CD4-positive, alpha-beta T cell treated with Interleukin-6 at 100 ng/mL for 8 hours (primary cell): ENCODE results near the gene CHCT1.
"Not testable (repeated sequence)": the region's sequence is repeated elsewhere in the genome, so short reads cannot be mapped to it uniquely, and the experiment has no call there.

Experiments
- DNase-seq: peaks from one replicate; pipeline ENCODE4 v3.0.0-alpha.2; 2020; ENCODE audit warnings: mixed read lengths, low spot score

CHCT1 gene

DNA sequence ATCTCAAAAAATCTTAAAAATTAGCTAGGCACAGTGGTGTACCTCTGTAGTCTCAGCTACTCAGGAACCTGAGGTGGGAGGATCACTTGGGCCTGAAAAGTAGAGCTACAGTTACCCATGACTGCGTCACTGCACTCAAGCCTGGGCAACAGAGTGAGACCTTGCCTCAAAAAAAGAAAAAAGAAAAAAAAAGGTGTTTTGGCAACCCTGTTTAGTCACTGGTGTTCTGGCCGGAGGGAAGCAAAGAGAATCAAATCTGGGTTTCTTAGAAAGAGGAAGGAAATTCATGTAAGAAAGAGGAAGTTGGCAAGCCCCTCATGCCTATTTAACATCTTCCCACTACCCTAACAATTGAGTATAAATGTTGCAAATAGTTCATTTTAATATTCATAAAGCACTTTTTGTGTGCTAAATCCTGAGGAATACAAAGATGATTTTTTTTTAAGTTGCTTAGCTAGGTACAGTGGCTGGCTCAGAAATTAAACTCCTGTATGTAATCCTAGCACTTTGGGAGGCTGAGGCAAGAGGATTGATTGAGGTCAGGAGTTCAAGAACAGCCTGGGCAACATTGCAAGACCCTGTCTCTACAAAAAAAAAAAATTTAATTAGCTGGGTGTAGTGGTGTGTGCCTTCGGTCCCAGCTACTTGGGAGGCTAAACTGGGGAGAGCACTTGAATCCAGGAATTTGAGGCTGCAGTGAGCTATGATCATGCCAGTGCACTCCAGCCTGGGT is 23.9 kb upstream of the CHCT1 start:
- DNase-seq: no peak

DNA sequence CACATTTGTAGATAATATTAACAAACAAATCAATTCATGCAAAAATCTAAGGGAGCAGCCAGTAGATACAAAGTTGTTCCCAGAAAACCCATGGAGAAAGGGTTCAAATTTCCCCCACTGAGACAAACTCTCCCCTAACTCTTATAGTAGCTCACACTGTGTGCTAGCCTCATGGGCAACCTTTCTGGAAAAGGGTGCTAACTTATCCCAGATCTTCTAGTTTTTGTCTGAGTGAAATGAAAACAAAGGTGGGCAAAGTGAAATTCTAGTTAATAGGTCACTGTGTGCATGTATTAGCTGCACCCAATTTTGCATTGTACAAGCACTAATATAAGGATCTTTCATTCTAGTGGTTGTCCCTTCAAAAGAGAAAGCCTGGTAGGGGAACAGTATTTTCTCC is 20.5 kb upstream of the CHCT1 start:
- no peak for DNase-seq

DNA sequence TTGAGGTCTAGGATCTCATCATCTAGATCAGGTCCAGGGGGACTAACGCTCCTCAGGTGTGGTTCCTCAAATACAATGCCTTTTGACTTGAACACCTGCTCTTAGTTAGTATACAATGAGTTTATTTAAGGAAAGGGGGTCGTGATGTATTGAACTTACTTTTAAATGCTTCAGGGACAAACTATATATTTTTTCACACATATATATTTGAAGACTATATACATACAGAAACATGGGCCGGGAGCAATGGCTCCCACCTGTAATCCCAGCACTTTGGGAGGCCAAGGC is 18.8 kb upstream of the CHCT1 start:
- DNase-seq: no peak

DNA sequence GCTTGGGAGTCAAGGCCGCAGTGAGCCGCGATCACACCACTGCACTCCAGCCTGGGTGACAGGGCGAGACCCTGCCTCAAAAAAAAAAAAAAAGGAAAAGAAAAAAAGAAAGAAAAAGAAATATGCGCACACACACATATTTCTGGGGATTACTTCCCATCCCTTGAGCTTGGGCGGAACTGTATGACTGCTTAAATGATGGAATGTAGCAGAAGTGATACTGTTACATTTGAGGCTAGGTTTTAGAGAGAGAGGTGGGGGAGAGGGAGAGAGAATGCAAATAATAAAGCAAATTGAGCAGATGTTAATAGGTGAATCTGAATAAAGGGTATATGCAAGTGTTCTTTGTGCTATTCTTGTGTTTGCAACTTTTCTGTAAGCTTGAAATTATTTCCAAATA is 18.3 kb upstream of the CHCT1 start:
- no peak for DNase-seq

DNA sequence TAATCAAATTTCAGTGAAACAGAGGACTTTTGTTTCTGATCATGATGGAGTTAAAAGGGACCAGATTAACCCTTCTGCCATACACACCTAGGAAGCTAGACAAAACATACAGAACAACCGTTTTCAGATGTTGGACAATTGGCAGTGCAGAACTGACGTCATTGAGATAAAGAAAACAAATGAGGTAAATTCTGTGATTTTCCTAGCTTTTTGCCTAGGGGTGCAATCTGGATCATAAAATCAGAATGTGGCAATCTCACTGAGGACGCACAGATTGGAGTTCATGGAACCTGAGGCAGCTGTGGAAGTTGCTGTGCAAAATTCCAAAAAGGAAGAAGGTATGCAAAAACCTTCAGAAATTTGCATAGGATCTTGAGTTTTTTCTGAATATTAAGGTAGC is 15.4 kb upstream of the CHCT1 start:
- no peak for DNase-seq

DNA sequence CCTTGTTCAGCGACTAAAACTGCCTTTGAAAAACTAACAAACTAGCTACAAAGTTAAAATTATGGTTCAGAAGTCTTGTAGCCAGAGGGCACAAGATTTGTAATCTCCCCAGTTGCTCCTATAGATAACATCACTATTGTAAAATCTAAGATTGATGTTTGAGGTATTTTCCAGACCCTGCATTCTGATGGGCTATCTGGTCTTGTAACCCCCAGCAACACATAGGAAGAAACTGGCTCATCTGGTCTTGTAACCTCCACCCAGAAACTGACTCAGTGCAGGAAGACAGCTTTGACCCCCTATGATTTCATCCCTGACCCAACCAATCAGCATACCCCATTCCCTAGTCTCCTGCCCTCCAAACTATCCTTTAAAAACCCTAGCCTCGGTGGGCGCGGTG is 12.3 kb upstream of the CHCT1 start:
- DNase-seq: no peak

DNA sequence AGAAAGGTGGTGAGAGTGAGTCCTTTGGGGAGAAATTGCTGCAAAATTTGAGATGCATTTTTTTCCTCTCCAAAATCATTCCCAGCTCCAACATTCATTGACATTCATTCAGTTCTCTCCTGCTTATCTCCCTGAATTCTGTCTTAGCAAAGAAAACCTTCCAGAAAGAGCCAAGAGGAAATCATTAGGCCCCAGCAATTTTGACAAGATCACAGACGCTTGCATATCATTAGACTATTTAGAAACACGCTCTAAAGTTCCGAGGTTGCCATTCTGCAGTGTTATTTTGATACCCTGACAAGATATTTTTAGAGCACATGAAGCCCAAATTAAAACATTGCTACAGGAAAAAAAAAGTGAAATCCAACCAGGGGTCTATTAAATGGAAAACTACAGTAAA is 9.6 kb upstream of the CHCT1 start:
- no peak for DNase-seq

DNA sequence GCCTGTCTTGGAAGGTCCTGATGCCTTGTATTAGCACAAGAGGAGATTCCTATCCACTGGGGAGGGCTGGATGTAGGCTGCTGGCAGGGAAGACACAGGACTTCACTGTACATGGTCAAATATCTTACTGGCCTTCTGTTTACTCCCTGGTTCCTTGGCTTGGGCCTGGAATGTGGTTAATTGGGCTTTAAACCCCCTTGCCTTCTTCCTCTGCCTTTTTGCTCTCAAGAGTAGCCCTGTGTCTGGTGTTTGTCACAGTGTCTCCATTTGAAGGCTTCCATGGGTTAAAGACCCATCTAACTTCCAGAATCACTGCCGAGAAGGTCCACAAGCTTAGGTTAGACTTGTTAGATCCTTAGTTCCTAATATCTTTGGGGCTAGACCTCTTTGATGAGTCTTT is 7.1 kb upstream of the CHCT1 start:
- DNase-seq: no peak

DNA sequence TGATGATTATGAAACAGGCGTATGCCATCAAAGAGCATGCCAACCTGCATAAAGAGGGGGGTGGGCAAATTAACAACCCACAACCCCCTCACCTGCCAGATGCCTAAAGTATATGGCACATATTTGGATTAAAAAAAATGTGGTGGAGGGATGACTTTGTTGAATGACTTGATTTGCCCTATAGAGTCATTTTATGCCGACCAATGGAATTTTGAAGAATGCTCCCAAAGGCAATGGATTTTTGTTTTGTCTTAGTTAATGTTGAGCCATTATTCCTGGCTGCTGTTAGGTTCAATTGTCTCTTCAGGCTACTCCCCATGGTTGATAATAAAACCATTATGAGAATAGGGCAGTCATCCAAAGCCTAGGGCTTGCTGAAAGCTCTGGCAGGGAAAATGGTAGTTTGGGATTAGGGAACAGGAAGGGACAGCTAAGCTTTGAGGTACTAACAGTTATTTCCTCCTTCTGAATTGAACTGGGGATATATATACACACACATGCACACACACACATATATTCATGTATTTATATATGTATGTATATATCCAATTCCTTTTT is 5.8 kb upstream of the CHCT1 start:
- no peak for DNase-seq

DNA sequence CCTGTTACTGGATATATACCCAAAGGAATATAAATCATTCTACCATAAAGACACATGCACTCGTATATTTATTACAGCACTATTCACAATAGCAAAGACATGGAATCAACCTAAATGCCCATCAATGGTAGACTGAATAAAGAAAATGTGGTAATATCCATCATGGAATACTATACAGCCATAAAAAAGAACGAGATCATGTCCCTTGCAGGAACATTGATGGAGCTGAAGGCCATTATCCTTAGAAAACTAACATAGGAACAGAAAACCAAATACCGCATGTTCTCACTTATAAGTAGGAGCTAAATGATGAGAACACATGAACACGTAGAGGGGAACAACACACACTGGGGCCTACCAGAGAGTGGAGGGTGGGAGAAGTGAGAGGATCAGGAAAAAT is 3.3 kb upstream of the CHCT1 start:
- DNase-seq: not testable (repeated sequence)

DNA sequence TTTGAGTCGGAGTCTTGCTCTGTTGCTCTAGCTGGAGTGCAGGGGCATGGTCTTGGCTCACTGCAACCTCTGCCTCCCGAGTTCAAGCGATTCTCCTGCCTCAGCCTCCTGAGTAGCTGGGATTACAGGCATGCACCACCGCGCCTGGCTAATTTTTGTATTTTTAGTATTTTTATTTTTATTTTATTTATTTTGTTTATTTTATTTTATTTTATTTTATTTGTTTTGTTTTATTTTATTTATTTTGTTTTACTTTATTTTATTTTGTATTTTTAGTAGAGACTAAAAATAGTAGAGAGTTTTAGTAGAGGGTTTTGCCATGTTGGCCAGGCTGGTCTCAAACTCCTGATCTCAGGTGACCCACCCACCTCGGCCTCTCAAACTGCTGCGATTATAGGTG is 2.4 kb upstream of the CHCT1 start:
- not testable (repeated sequence) for DNase-seq

DNA sequence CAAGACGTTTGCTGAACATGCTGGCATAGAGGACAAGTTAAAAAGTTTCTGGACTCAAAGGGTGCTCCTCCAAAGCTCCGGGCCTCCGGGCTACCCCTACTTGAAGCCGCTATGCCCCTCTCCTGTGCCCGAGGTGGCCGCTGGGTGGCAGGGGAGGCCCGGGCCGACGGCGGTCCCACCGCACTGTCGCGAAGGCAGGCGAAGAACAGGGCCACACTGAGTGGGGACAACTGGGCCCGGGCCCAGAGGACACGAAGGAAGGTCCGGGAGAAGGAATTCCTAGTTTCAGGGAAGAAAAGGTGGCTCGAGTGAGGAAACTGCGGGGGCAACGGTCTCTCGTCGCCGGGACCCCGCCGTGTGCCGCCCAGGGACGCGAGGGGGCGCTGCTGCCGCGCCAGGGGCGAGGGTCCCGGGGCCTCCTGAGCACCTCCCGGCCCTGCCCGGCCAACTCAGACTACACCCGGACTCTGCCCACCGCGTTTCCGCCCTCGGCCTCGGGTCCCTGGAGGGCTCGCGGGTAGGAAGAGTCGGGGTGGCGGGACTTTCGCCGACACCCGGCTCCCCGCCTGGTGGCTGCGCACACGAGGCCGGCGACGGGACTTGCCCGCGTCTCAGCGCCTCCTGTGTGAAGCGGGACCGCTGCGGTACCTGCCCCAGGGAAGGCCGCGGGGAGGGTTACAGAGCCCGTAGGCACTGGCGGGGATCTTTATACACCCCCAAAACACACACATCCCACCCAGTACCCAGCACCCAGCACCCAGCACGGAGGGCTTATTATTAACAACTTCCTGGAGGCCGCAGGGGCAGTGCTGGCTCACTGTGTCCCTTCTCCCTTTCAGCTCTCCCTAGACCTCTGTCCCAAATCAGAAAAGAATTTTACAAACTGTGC is 772 bp upstream of the CHCT1 start:
- peak; percentile 64 for DNase-seq

DNA sequence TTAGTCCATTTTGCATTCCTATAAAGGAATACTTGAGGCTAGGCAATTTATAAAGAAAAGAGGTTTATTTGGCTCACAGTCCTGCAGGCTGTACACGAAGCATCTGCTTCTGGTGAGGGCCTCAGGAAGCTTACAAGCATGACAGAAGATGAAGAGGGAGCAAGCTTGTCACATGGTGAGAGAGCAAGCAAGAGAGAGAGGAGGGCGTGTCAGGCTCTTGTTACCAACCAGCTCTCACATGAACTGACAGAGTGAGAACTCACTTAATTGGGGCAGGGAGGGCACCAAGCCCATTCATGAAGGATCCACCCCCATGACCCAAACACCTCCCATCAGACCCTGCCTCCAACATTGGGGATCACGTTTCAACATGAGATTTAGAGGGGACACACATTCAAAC is 1.6 kb downstream of the CHCT1 start:
- no peak for DNase-seq

DNA sequence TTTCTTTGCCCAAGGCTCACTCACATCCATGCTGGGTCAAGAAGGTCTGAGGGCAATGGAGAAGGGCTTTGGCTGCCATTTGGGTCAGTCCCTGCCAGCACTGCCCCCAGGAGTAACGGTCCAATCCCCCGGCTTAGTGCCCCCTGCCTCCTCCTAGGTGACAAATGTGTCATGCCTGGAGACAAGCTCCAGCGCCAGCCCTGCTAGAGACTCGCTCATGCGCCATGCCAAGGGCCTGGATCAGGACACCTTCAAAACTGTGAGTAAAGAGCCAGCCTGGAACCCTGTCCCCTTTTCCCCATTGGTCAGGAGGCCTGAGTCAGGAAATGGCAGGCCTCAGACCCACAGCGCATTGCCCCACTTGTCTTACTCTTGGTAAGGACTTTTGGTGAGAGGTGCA is 3.3 kb downstream of the CHCT1 start:
- no peak for DNase-seq

DNA sequence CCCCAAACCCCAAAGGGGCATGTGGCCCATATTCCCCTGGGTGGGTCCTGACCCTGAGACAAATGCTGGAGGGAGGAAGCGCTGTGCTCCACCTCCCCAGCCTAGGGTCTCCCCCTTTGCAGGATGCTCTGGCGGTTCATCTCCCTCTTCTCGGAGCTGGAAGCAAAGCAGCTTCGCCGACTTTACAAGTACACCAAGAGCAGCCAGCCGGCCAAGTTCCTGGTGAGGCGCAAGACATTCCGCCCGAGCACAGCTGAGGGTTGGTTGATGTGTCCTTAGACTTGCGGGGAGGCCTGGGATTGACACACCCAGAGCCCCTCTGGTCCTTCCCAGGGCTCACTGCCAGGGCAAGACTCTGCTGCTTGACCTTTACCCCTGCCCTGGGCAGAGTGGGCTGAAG is 4.3 kb downstream of the CHCT1 start:
- no peak for DNase-seq

DNA sequence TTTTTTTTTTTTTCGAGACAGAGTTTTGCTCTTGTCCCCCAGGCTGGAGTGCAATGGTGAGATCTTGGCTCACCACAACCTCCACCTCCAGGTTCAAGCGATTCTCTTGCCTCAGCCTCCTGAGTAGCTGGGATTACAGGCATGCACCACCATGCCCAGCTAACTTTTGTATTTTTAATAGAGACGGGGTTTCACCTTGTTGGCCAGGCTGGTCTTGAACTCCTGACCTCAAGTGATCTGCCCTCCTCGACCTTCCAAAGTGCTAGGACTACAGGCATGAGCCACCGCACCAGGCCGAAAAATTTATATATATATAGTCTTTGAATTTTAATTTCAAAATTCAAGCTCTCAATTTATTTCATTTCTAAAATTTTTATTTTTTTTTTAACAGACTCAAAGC is 6.2 kb downstream of the CHCT1 start:
- not testable (repeated sequence) for DNase-seq

DNA sequence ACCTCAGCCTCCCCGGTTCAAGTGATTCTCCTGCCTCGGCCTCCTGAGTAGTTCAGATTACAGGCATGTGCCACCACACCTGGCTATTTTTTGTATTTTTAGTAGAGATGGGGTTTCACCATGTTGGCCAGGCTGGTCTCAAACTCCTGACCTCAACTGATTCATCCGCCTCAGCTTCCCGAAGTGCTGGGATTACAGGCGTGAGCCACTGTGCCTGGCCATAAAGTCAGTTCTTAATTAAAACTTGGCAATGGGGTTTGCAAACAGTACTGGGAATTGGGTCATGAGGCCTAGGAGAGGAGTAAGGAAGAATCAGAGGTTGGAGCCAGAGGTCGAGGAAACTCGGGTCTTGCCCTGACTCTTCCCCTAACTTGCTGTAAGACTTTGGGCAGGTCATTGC is 8.3 kb downstream of the CHCT1 start:
- DNase-seq: not testable (repeated sequence)

DNA sequence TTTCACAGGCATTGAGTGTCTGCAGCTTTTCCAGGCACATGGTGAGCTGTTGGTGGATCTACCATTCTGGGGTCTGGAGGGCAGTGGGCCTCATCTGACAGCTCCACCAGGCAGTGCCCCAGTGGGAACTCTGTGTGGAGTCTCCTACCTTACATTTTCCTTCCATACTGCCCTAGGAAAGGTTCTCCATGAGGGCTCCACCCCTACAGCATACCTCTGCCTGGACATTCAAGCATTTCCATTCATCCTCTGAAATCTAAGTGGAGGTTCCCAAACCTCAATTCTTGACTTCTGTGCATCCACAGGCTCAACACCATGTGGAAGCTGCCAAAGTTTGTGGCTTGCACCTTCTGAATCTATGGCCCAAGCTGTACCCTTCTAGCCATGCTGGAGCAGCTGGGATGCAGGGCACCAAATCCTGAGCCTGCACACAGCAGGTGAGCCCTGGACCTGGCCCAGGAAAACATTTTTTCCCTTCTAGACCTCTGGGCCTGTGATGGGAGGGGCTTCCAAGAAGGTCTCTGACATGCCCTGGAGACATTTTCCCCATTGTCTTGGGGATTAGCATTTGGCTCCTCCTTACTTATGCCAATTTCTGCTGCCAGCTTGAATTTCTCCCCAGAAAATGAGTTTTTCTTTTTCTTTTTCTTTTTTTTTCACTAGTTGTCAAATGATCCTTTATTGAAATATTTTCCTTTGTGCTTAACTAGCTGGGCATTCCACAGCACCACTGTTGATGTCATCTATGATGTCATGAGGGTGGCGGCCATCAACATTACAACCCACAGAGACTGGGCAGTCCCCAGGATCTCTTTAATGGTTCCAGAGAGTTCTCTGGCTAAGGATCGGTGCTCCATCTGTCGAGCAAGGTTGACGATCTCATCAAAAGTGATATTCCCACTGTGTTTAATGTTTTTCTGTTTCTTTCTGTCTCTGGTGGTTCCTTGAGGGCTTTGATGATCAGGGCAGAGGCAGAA is 11.0 kb downstream of the CHCT1 start:
- not testable (repeated sequence) for DNase-seq

DNA sequence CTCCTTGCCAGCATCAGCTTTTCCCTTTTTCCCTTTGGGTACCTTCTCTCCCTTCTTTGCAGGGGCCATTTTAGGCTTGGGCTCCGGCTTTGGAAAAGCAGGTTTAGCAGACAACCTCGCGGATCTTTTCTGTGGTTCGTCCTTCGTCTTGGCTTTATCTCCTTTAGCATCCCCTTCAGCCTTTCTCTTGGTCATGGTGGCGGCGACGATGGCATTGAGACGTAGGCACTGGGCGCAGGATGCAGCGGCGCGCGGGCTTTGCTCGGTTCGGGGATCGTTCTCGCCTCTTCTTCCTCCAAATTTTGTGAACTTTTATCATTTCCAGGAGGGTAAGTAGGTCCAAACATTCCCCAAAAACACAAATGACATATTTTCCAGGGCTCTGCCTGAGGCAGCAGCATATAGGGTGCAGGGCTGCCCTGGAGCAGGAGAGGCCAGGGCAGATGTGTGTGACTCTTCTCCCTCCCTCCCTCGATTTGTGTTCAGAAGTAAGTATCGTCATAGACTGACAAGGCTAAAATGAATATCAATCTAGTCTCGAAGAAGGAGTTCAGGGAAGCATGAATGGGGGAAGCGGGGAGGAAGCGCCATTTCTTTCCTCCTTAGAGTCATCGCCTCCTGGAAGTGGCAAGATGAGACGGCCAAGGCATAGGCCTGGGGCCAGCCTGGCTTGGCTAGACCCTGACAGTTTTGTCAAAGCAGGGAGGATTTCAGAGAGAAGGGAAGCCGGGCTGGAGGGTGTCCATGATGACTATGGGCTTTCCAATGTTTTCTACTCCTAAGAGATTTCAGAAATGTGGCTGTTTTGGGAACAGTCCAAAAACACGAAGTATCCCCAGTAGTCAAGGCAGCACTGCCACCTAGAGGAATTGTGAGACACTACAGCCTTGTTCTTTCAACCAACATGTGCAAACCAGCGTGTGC is 13.2 kb downstream of the CHCT1 start:
- peak; percentile 62 for DNase-seq

DNA sequence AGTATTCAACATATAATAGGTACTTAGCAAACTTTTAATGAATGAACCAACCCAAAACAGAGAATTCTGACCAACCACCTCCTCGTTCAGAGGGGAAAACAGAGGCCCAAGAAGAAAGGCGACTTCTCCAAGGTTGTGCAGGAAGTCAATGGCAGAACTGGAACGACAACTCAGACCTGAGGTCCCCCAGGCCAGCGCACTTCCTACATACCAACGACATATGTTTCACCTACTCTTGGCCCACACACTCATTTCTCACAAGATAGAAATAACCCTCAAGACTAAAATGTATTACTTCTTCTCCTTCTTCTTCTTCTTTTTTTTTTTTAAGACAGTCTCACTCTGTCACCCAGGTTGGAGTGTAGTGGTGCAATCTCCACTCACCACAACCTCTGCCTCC is 14.4 kb downstream of the CHCT1 start:
- no peak for DNase-seq

DNA sequence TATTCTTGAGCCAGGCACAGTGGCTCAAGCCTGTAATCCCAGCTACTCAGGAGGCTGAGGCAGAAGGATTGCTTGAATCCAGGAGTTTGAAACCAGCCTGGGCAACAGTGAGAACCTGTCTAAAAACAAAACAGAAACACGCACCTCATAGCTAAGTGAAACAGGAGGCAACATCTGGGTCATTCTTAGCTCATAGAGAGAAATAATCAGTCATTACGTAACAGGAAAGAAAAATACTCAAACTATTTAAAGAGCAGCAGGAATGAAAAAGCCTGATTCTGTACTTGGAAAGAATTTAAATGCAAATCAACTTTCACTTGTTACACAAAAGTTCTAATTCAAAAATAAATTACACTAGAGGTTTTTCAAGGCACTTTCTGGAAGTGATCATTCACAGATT is 17.2 kb downstream of the CHCT1 start:
- no peak for DNase-seq
